Body of pancreas (tissue), 4 donors: Measurements from ENCODE around the gene KAT6B. TPM values are rescaled to one million over a fixed set of nuclear protein-coding genes. Genes with fewer than 3 reads are reported as not detected.
A peak's percentile ranks its signal among the peaks of the same experiment; 100 is the strongest.
"Not testable (repeated sequence)": the region's sequence is repeated elsewhere in the genome, so short reads cannot be mapped to it uniquely, and the experiment has no call there.

Experiments
- ATAC-seq: fragments of 150-250 bp; one replicate; pipeline ENCODE4 v1.9.1; 2016
- DNase-seq, 4 donors: peaks; one replicate each; pipeline ENCODE4 v3.0.0-alpha.2; 2019
- H3K27ac ChIP-seq, 4 donors: fragments of 200-600 bp; sonication (generic); 1 replicate in 3 of 4; 2 replicates in 1 of 4; pipeline versions ENCODE4 v1.5.1 to v1.6.1; 2016 to 2019; ENCODE audit warnings: mild to moderate bottlenecking in 1 of 4, mixed read lengths in 1 of 4, moderate library complexity in 1 of 4
- H3K27me3 ChIP-seq, 2 donors: fragments of 200-600 bp; sonication (generic); one replicate each; pipeline ENCODE4 v1.6.0; 2016; ENCODE audit warnings: mild to moderate bottlenecking in 1 of 2
- H3K36me3 ChIP-seq, 2 donors: fragments of 200-600 bp; sonication (generic); replicated peaks in 1 of 2; 2 replicates each; pipeline ENCODE4 v1.5.1; 2016; ENCODE audit warnings: low read depth in 2 of 2; ENCODE audit not compliant: insufficient read depth in 1 of 2
- H3K4me1 ChIP-seq: fragments of 200-600 bp; sonication (generic); one replicate; pipeline ENCODE4 v1.6.0; 2016
- H3K4me3 ChIP-seq, 2 donors: fragments of 200-600 bp; sonication (generic); 1 replicate in 1 of 2; 2 replicates in 1 of 2; pipeline ENCODE4 v1.5.1; 2016 to 2019
- H3K9me3 ChIP-seq, 3 donors: fragments of 200-600 bp; sonication (generic); 1 replicate in 2 of 3; 2 replicates in 1 of 3; pipeline ENCODE4 v1.5.1; 2016
- CTCF ChIP-seq, 7 experiments: fragments of 450-650 bp in 4 of 7; fragments of 200-600 bp in 3 of 7; sonication (generic) in 3 of 7; IDR thresholded peaks; one replicate each; pipeline ENCODE4 v1.5.1; 2016 to 2019; ENCODE audit warnings: antibody characterized with exemption in 7 of 7
- POLR2A ChIP-seq, 3 donors: fragments of 450-650 bp; IDR thresholded peaks; one replicate each; pipeline ENCODE4 v1.6.1; 2016; ENCODE audit warnings: antibody characterized with exemption in 3 of 3, mild to moderate bottlenecking in 2 of 3
- WGBS, 2 donors: methylation state at CpG; one replicate each; pipeline ENCODE4 v1.1.5; 2017; 5-methylcytosine and 5-hydroxymethylcytosine counted together
- intact Hi-C: fragments of 100-400 bp; cut with DNase I; formaldehyde crosslinking; loops from one replicate; pipeline ENCODE4 v1.15.1; 2023
- total RNA-seq, 2 donors: library from RNA; depleted of rRNA; stranded (reverse); fragments of >200 nt; gene quantifications; one replicate each; pipeline ENCODE4 v1.1.0, GENCODE V29; 2016

KAT6B gene
- 10 to 100 TPM; 39.9 to 45.9 TPM for total RNA-seq

DNA sequence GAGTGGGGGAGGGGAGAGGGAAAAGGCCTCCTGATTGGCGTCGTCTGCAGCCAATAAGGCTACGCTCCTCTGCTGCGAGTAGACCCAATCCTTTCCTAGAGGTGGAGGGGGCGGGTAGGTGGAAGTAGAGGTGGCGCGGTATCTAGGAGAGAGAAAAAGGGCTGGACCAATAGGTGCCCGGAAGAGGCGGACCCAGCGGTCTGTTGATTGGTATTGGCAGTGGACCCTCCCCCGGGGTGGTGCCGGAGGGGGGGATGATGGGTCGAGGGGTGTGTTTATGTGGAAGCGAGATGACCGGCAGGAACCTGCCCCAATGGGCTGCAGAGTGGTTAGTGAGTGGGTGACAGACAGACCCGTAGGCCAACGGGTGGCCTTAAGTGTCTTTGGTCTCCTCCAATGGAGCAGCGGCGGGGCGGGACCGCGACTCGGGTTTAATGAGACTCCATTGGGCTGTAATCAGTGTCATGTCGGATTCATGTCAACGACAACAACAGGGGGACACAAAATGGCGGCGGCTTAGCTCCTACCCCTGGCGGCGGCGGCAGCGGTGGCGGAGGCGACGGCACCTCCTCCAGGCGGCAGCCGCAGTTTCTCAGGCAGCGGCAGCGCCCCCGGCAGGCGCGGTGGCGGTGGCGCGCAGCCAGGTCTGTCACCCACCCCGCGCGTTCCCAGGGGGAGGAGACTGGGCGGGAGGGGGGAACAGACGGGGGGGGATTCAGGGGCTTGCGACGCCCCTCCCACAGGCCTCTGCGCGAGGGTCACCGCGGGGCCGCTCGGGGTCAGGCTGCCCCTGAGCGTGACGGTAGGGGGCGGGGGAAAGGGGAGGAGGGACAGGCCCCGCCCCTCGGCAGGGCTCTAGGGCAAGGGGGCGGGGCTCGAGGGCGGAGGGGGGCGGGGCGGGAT, at the start of gene KAT6B:
TSS of gene KAT6B (plus strand) at position 459 of the 903 bp plus-strand sequence. CDS start 16,258 bp downstream, outside the sequence.
- H3K4me3 ChIP-seq = peak within 1 kb of the TSS; percentile 86 to 97
- H3K9me3 ChIP-seq = no peaks in the 10 kb centered on the region
- ATAC-seq (peak; percentile 88), DNase-seq (peak; percentile 100)
- intact Hi-C loops = no loop called here
- H3K4me1 ChIP-seq = peaks cover 64% of the 10 kb centered on the region
- H3K27ac ChIP-seq = peak within 1 kb of the TSS; percentile 98 to 100 (median 100)
- WGBS, 2 donors = 0% methylated on average over 17 to 43 of the region's 67 CpGs
- peak in 3 of 7 experiments; percentile 34 to 38 (median 37) for TF ChIP-seq CTCF (IDR thresholded peaks at IDR 0.05)
- TF ChIP-seq POLR2A (IDR thresholded peaks at IDR 0.05) = peak; percentile 37 to 84 (median 79)
- H3K27me3 ChIP-seq = no peaks in the 10 kb centered on the region
- H3K36me3 ChIP-seq = no peaks in the 10 kb centered on the region

DNA sequence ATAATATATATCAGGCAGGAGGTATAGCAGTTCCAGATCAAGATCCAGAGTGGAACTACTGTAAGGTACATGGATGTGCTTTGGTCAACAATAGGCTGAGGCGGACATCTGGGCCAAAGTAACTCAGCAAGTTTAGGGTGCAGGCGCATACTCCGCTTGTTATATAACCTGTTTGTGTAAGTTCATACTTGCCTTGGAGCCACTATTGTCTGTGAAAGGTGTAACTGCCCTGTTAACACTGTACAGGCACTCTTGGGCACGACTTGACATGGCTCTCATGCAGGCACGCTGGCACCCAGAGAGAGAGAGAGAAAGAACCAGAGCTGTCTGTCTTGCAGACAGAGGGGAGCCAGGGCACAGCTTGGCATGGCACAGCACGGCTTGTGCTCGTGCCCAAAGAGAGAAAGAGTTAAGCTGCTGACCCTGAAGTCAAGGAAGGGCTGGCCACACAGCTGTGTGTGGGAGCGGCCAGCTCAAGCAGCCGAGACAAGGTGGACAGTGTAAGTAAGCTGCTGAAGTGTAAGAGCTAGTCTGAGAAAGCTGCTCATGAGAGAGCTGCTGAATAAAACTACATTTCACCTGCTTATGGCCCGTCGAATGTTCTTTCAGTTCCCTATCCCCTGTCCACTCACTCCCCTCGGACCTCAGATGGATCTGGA, 47.8 kb upstream of the KAT6B start:
- WGBS, 2 donors = 55 to 78% methylated on average over 12 of the region's 12 CpGs
- H3K4me3 ChIP-seq = no peak overlapping the region
- DNase-seq = peak in 1 of 4 donors; percentile 3

GRCh38 chr10:74781870-74782269, 44.5 kb upstream of the KAT6B start:
- not testable (repeated sequence) for ATAC-seq

More for the DNA sequence above, 47.8 kb upstream of the KAT6B start:
- no peak for TF ChIP-seq POLR2A (IDR thresholded peaks at IDR 0.05)
- no peak for TF ChIP-seq CTCF (IDR thresholded peaks at IDR 0.05)
- H3K27me3 ChIP-seq = no peaks in the 10 kb centered on the region
- intact Hi-C loops = no loop called here
- H3K9me3 ChIP-seq = no peaks in the 10 kb centered on the region
- no peak overlapping the region for H3K27ac ChIP-seq
- ATAC-seq = no peak
- H3K36me3 ChIP-seq = no peaks in the 10 kb centered on the region
- H3K4me1 ChIP-seq = peaks cover 16% of the 10 kb centered on the region

DNA sequence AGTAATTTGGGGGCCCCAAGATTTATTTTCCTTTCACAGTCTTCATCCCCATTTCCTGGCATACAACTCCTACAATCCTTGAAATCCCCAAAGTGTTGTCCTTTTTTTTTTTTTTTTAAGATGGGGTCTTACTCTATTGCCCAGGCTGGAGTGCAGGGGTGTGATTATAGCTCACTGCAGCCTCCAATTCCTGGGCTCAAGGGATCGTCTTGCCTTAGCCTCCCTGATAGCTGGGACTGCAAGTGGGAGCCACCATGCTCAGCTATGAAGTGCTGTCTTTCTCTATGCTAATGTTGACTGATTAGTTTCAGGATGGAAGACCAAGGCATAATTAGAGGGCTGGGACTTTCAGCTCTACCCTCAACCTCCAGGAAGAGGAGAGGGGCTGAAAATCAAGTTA, 41.9 kb upstream of the KAT6B start:
- Histone ChIP-seq H3K27me3 (no peaks in the 10 kb centered on the region), H3K36me3 (no peaks in the 10 kb centered on the region), H3K4me1 (peaks cover 16% of the 10 kb centered on the region), H3K9me3 (no peaks in the 10 kb centered on the region), H3K4me3 (no peak overlapping the region), H3K27ac (no peak overlapping the region)
- ATAC-seq (no peak), DNase-seq (no peak)
- TF ChIP-seq CTCF (IDR thresholded peaks at IDR 0.05) (no peak), POLR2A (IDR thresholded peaks at IDR 0.05) (no peak)
- intact Hi-C loops = no loop called here
- WGBS, 2 donors = 82 to 88% methylated on average over 1 of the region's 1 CpG

More at GRCh38 chr10:74781870-74782269, 44.5 kb upstream of the KAT6B start:
- H3K36me3 ChIP-seq, DNase-seq, intact Hi-C loops, H3K27ac ChIP-seq, H3K9me3 ChIP-seq, H3K27me3 ChIP-seq, H3K4me3 ChIP-seq: not testable (repeated sequence)
- peaks cover 16% of the 10 kb centered on the region for H3K4me1 ChIP-seq
- WGBS, 2 donors = 89 to 92% methylated on average over 4 of the region's 4 CpGs

DNA sequence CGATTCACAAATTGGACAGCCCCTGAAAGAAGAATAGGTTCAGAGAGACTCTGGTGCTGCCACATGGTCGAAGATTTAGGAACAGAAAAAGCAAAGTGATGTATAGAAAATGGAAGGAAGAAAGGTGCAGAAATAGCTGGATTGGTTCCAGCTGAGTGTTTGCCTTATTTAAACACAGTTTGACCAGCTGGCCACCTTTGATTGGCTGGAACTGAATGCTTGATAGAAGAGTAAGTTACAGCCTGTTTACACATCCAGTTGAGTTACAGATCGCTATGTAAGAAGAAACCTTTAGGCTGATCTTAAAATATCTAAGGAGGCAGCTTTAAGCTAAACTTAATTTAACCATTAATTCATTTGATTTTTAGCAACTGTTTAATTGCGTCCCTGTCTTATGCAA, 40.3 kb upstream of the KAT6B start:
- ATAC-seq (no peak), DNase-seq (no peak)
- Histone ChIP-seq H3K4me1 (peaks cover 16% of the 10 kb centered on the region), H3K4me3 (no peak overlapping the region), H3K27ac (no peak overlapping the region), H3K27me3 (no peaks in the 10 kb centered on the region), H3K9me3 (no peaks in the 10 kb centered on the region), H3K36me3 (no peaks in the 10 kb centered on the region)
- TF ChIP-seq POLR2A (IDR thresholded peaks at IDR 0.05) (no peak), CTCF (IDR thresholded peaks at IDR 0.05) (no peak)
- intact Hi-C loops = no loop called here
- WGBS, 2 donors = 65 to 67% methylated on average over 4 of the region's 4 CpGs
